GDM1 (cell line): ENCODE data around the gene CCDC92B.
"Not testable (repeated sequence)": the region's sequence is repeated elsewhere in the genome, so short reads cannot be mapped to it uniquely, and the experiment has no call there.

Source experiments
- DNase-seq: peaks from one replicate; lab custom pipeline; 2025; lab: John Stamatoyannopoulos, UW

CCDC92B gene

DNA sequence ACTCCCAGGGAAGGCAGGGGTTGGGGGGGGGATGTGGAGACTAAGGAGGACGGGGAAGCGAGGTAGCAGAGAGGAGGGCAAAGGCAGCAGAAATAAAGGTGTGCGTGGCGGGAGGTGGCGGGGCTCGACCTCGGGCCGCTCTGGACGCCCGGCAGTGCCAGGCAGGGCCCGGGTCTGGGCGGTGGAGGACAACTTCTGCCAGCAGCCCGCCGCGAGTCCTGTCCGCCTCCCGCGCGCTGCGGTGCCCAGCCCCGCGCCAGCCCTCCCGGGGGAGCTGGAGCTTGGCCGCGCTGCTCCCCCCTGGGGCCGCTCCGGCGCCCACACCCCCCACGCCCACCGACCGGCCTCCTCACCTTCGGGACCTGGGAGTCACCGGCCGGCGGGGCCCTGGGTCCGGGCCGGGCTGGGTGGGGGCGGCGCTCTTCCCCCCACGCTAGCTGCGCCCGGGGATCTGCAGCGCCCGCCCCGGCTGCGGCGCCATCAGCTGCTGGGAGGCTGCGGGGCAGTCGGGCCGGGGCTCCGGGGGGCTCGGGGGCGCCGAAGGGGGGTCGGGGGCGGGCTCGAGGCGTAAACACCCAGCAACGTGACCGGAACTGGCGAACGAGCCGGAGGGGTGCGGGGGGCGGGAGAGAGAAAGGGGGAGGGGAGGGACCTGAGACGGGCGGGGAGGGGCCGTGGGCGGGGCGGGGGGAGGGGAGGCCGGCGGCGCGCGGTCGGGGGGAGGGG is at the start of gene CCDC92B:
TSS of gene CCDC92B (minus strand) at position 595 of the 726 bp plus-strand sequence. CDS start 14,507 bp downstream, outside the sequence.
- no peak for DNase-seq

DNA sequence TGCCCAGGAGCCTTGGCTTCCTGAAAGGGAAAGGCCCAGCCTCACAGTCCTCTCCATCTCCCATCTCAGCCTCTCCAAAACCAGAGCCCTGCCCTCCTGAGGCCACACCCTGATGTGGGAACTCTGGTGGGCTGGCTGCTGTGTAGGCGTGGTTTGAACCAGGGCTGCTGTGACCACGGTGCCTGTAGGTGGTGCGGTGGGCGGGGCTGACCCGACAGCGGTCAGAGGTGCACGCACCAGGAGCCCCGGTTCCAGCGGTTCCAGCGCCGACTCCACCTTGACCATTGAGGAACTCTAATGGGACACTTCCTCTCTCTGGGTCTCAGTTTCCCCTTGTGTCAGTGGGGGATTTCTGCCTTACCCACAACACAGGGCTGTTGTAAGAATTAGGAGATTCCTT is 49.2 kb upstream of the CCDC92B start:
- DNase-seq = no peak

DNA sequence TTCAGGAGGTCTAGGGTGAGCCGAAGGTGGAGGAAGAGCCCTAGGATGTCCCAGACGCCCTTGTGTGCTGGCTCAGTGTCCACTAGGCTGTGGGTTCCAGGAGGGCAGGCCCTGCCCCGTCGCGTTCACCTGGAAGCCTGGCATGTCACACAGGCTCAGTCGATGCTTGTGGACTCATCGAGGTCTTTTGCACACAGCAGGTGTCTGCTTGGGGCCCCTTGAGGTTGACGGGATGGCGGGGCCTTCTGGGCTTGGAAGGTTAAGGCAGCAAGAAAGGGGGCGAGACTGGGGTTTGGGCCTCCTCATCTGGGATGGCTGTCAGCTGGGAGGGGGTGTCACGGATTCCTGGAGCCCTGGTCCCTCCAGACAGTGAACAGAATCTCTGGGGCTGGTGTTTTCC is 48.7 kb upstream of the CCDC92B start:
- no peak for DNase-seq

DNA sequence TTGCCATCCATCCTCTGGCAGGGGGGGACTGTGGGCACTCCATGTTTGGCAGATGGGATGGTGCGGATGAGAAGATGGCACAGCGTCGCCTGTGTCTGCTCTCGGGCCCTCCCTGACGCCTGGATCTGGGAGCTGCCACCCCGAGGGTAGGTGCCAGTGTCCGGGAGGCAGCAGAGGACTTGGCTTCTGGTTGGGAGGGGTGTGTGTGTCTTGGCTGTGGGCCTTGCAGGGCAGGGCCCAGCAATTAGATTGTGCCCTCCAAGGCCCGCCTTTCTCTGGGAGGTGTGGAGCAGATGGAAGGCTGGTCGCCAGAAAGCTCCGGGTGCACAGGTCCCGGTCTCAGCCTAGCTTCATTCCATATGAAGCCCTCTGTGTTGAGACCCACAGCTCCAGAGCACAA is 48.2 kb upstream of the CCDC92B start:
- DNase-seq = no peak

DNA sequence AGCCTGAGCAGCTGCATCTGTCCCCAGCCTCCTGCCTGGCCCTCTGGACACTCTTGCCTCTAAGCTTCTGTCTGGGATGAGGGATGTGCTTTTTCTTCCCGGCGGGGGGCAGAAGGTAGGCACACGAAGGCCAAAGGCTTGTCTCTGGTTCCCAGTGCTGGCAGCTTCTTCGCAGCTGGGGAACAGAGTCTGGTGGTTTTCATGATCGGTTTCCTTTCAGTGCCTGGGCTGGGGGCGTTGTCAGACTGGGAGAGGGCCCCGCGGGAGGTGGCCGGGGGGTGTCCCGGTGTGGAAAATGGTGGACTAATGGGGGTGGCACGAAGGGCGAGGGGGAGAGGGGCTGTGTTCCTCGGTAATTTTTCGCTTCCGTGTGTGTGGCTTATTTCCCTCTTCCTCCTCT is 47.8 kb upstream of the CCDC92B start:
- DNase-seq = no peak

DNA sequence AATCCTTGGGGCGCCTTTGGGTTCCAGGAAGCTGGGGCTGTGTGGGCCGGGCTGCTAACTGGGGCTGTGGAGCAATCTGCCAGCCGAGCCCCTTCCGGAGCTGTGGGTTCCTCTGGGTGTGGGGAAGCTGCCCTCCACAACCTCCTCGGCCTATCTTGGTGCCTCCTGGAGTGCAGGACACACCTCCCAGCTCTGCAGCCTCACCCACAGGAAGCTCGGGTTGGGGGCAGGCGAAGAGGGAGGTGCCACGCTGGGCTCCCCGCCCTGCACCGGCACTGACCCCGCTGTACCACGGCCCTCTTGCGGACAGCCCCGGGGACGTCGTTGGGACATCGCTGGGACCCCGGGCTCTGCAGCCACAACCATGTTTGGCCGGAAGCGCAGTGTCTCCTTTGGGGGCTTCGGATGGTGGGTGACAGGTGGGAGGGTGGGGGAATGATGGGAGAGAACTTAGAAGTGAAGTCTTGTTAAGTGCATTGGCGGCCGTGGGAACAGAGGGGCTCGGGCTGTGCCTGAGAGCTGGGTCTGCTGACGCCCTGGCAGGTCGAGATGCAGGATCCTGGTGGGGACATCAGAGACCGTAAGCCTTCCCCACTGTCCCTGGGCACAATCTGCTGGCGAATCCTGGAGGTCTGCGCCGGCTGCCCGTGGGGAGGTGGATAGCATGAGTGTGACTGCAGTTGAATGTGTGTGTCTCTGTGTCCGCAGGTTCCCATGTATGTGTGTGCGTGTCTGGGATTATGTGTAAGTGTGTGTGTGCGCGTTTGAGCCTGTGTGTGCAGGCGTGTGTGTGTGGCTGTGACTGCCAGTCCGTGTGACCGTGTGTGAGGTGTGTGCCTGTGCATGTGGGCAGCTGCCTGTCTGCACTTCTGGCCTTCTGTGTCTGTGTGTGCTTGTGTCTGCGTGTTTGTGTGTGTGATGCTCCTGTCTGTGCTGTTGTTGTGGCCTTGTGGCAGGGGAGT is 47.0 kb upstream of the CCDC92B start, which contains the start of gene RAP1GAP2:
TSS of gene RAP1GAP2 (plus strand) at position 275 of the 962 bp plus-strand sequence. CDS start at position 365, 90 bp downstream.
- peak; percentile 94 for DNase-seq

DNA sequence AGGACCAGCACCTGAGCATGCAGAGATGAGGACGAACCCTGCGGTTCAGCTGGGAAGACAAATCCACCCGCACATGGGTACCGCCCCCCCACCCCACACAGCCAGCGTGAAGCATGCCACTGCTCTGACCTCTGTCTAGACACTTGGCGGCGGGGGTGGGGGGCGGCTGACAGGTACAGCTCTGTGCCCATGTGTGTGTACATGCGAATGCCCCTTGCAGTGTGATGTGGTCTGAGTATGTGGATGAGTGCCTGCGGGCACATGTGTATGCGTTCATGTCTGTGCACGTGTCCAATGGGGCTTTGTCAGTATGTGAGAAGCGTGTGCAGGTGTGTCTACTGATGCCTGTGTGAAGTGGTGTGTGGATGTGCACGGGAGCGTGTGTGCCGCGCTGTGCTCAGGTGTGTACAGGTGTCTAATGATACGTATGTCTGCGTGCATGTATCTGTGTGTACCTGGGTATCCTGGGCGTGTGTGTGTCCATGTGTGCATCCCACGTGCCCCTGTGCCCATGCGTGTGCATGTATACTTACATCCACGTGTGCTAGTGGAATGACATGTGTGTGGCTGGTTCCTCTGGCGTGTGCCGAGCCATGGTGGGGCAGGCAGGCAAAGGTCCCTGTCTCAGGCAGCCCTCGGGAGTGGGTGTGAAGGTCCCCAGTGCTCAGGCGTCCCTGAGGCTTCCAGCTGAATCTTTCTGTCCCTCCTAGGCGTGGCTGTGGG is 46.1 kb upstream of the CCDC92B start:
- DNase-seq = no peak

DNA sequence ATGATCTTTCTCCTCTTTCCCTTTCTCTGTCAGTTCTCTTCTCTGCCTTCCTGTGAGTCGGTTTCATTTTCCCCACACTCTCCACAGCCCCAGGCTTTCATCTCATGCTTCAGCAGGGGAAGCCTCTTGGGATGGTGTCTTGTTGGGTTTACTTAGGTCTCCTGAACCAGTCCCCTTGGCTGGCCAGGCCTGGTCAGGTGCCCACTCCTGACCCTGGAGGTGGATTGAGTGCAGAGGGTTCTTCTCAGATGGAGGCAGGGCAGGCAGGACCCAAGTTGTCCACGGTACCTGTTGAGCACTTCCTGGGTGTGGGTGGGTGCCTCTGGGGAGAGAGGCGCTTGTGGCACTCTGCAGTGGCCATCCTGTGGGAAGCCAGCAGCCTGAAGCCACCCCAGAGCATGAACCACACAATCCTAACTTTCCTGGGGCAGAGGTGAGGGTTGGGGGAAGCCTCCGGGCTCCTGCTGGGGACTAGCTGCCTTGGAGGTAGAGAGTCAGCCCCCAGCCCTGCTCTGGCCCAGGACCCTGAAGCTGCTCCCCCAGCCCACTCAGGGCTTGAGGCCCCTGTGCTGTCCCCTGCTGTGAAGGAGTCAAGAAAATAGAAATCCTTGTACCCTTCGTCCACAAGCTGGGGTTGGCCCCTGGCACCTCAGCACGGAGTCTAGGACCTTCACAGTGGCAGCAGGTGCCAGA is 44.8 kb upstream of the CCDC92B start:
- DNase-seq = no peak

DNA sequence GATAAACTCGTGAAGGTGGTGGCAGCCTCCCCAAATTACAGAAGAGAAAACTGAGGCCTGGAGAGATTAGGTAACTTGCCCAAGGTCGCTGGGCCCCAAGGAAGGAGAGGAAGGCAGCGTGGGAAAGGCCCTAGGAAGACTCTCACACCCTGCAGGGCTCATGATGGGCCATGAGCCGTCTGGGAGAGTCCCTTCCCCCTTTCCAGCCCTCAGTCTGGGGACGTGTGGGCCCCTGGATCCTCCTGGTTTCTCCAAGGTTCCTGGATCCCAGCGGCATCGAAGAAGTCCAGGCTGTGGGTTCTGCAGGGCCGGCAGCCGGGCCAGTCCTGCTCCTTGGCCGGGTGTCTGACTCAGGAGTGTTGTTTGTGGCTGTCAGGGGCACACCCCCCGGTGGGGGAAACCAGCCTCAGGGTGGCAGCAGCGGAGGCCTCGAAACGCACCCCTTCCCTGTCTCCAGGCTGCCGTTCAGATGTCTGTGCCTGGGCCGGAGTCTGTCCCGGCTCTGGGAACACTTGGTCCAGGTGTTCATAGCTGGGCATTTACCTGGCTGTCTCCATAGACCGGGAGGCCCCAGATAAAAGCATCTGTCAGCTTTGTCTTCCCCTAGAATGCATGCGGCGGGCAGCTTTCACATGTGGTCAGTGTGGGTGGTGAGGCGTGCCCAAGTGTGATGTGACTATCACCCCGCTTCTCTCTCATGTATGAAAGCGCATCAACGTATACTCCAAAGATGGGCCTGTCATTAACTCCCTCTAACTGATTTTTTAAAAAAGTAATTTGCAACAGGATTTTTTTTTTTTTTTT is 43.1 kb upstream of the CCDC92B start:
- DNase-seq = no peak

DNA sequence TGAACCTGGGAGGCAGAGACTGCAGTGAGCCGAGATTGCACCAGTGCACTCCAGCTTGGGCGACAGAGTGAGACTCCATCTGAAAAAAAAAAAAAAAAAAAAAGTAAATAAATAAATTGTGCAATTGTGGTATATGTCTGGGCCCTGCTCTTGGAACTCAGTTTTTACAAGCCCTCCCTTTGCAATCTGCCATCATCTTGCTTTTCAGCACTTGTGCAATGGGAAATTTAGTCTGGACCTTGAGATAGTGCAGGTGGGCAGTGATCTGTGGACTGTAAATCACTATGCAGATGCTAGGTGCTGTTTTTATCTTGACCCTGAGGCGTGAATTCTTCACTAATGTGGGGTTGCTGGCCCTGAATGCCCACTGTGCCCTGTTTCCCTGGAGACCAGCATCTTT is 40.2 kb upstream of the CCDC92B start:
- no peak for DNase-seq

DNA sequence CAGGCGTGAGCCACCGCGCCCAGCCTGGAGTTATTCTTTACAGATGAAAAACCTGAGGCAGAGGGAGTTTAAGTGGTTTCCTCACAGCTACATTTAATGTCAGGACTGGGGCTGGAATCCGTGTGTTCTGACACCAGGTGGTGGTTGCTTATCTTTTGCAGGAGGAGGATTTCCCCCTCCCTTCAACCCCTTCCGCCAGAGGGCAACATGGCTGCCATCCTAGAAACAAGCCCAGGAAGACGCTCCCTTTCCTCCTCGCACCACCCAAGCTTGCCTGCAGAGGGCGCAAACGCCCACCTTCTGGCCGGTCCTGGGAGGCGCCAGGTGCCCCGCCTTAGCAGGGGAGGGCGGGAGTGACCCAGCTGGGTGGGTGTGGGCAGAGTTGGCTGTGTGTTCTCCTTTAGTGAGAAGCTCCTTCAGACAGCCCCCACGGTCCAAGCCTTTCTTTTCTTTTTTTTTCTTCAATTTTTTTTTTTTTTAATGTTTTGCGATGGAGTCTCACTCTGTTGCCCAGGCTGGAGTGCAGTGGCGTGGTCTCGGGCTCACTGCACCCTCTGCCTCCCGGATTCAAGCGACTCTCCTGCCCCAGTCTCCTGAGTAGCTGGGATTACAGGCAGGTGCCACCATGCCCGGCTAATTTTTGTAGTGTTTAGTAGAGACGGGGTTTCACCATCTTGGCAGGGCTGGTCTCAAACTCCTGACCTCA is 36.9 kb upstream of the CCDC92B start:
- peak; percentile 94 for DNase-seq

DNA sequence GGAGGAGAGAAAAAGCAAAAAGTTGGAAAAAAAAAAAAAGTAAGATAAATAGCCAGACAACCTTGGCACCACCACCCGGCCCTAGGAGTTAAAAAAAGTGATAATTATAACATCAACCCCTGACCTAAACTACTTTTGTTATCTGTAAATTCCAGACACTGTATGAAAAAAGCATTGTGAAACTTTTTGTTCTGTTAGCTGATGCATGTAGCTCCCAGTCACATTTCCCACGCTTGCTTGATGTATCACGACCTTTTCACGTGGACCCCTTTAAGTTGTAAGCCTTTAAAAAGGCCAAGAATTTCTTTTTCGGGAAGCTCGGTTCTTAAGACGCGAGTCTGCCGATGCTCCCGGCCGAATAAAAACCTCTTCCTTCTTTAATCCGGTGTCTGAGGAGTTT is 35.9 kb upstream of the CCDC92B start:
- not testable (repeated sequence) for DNase-seq

DNA sequence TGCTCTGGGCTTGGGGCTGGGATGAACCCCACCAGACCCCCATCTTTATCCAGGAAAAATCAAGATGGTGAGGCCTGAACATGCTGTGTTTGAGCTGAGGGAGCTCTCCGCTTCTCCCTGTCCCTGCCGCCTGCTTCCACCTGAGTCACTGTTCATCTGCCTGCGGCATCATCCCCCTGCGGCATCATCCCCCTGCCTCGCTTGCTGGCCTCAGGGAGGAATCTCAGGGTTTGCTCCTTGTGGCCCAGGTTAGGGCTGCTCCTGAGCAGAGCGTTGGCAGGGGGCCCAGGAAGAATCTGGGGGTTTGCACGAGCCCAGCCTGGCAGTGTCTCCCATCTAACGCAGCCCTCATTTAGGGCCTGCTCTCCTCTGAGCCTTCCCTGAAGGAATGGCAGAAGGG is 35.4 kb upstream of the CCDC92B start:
- no peak for DNase-seq

DNA sequence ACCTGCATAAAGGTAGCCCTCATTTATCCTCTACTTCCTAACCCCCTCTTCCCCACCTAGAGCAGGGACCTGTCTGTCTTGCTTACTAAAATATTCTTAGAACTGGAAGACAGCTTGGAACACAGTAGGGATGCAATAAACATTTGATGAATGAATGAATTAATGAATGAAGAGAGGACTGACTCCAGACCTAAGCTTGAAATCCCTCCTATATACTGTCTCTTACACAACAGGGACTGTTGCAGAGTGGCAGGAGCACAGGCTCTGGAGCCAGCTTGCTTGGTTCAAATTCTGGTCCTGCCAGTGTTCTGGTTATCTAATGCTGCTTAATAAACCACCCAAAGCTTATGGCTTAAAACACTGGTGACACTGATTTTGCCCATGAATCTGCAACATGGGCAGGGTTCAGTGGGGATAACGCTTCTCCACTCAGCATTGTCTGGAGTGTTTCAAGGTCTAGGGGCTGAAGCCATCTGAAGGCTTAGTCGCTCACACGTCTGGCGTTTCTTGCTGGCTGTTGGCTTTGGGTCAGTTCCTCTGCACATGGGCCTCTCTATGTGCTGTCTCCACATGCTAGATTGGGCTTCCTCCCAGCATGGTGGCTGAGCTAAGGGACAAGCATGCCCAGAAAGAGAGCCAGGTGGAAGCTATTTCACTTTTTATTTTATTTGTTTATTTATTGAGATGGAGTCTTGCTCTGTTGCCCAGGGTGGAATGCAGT is 34.0 kb upstream of the CCDC92B start:
- DNase-seq = no peak

DNA sequence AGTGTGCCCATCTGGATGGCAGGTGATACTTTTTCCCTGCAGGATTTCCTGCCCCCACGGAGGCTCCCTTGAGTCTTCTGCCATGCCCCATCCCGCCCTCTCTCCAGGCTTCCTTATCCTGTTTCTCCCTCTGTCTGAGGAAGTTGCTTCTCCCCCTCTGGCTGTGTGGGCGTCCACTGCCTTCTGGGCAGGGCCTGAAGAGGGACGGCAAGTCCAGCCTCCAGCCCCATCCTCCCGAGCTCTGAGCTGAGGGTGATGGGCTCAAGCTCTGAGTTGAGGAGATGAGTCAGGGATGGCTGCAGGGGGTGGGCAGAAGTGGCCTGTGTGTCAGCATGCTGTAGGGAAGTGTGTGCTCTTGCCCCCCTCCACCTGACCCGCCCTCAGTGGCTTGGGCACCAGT is 32.6 kb upstream of the CCDC92B start:
- no peak for DNase-seq

DNA sequence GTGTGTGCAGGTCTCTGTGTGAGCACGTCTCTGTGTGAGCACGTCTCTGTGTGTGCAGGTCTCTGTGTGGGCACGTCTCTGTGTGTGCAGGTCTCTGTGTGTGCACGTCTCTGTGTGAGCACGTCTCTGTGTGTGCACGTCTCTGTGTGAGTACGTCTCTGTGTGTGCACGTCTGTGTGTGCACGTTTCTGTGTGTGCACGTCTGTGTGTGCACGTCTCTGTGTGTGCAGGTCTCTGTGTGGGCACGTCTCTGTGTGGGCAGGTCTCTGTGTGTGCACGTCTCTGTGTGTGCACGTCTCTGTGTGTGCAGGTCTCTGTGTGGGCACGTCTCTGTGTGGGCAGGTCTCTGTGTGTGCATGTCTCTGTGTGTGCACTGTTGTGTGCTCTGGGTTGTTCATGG is 32.1 kb upstream of the CCDC92B start:
- not testable (repeated sequence) for DNase-seq

DNA sequence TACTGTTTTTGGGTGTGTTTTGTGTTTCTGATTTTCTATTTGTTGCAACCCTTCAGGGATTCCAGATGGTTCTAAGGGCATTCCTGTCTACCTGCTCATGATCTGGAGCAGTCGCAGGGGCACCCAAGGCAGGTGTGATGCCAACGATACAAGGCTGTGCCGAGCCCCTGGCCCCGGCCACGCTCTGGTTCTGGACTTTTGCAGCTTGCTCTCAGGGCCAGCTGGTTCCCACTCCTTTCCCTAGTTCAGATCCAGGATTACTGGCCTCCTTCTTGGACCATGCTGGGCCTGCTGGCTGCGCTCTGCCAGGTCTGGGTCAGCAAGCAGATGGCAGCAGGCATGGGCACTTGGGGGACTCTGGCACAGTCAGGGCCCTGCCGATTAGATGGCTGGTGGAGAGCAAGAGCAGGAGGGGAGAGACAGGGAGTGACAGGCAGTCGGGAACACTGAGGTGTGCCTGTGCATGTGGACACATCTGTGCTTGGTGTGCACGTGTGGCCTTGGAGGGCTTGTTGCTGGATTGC is 31.5 kb upstream of the CCDC92B start:
- DNase-seq = no peak

DNA sequence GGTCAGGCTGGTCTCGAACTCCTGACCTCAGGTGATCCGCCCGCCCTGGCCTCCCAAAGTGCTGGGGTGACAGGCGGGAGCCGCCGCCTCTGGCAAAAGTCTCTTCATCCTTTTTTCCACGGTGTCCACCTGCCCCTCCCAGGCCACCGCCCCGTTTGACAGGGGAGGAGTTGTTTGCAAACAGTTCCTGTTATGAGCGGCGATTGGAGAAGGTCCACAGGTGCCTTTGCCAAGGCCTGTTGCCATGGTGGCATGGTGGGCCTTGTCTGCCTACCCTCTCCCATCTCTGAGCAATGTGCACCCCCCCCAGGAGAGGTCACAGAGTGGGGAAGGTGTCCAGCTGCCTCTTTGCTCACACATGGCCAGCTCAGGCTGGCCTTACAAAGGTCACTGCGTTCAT is 30.8 kb upstream of the CCDC92B start:
- DNase-seq = no peak

DNA sequence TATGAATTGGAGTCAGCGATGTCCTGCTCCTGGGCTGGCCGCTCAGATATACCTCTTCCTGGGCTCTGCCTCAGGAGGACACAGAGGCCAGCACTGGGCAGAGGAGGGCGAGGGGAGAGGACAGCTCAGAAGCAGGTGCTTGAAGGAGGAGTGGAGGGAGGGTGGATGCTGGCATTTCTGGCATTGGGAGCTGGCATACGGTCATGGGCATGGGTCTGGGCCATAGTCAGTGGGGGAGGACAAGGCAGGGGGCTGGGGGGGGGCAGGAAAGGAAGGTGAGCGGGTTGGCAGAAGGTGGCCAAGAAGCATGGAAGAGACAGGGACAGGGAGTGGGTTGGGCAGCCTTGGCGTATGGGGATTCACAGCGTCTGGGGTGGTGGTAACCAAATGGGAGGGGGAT is 30.1 kb upstream of the CCDC92B start:
- DNase-seq = no peak
